Uterus (tissue), 2 donors: ENCODE results near the gene TBXT.
"Not testable (repeated sequence)": the region's sequence is repeated elsewhere in the genome, so short reads cannot be mapped to it uniquely, and the experiment has no call there.

Experiments used
- POLR2A ChIP-seq, 2 donors: fragments of 450-650 bp; IDR thresholded peaks; one replicate each; pipeline ENCODE4 v1.6.1; 2016; ENCODE audit warnings: antibody characterized with exemption in 2 of 2, mild to moderate bottlenecking in 1 of 2, moderate library complexity in 1 of 2
- TF ChIP-seq, protein P1 (sequence below), 4 experiments: fragments of 200-600 bp in 2 of 4; fragments of 450-650 bp in 2 of 4; sonication (generic) in 2 of 4; IDR thresholded peaks; one replicate each; pipeline ENCODE4 v1.5.1; 2016 to 2019; ENCODE audit warnings: antibody characterized with exemption in 4 of 4, mild to moderate bottlenecking in 2 of 4, moderate library complexity in 1 of 4

DNA sequence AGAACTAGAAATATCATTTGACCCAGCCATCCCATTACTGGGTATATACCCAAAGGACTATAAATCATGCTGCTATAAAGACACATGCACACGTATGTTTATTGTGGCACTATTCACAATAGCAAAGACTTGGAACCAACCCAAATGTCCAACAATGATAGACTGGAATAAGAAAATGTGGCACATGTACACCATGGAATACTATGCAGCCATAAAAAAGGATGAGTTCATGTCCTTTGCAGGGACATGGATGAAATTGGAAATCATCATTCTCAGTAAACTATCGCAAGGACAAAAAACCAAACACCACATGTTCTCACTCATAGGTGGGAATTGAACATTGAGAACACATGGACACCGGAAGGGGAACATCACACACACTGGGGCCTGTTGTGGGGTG is 7.4 kb upstream of the TBXT start:
- TF ChIP-seq, protein P1, sequence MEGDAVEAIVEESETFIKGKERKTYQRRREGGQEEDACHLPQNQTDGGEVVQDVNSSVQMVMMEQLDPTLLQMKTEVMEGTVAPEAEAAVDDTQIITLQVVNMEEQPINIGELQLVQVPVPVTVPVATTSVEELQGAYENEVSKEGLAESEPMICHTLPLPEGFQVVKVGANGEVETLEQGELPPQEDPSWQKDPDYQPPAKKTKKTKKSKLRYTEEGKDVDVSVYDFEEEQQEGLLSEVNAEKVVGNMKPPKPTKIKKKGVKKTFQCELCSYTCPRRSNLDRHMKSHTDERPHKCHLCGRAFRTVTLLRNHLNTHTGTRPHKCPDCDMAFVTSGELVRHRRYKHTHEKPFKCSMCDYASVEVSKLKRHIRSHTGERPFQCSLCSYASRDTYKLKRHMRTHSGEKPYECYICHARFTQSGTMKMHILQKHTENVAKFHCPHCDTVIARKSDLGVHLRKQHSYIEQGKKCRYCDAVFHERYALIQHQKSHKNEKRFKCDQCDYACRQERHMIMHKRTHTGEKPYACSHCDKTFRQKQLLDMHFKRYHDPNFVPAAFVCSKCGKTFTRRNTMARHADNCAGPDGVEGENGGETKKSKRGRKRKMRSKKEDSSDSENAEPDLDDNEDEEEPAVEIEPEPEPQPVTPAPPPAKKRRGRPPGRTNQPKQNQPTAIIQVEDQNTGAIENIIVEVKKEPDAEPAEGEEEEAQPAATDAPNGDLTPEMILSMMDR (IDR thresholded peaks at IDR 0.05), result not testable (repeated sequence)
- not testable (repeated sequence) for TF ChIP-seq POLR2A (IDR thresholded peaks at IDR 0.05)
